ENCODE measurements around the gene PGM5.

GRCh38 chr9:68532131-68532530, 175.7 kb downstream of the PGM5 start:
- TF ChIP-seq POLR2A (IDR thresholded peaks at IDR 0.05; ENCODE audit: low read length) = no peak
- no peak for TF ChIP-seq GATA1 (IDR thresholded peaks at IDR 0.05; ENCODE audit: low read depth, low read length)

Data from erythroblast (primary cell).